Glutamatergic neuron (in vitro differentiated cells): ENCODE measurements around the gene VTI1A. TPM values are rescaled to one million over a fixed set of nuclear protein-coding genes. Genes with fewer than 3 reads are reported as not detected.

Source experiments
- DNase-seq: peaks from one replicate; pipeline ENCODE4 v3.0.0; 2022
- H3K27ac Mint-ChIP-seq: one replicate; pipeline ENCODE4 v1.8.0; 2020; ENCODE audit warnings: mild to moderate bottlenecking, mixed read lengths, inconsistent platforms; ENCODE audit not compliant: unreplicated experiment
- H3K27me3 Mint-ChIP-seq: one replicate; pipeline ENCODE4 v1.8.0; 2020; ENCODE audit warnings: mild to moderate bottlenecking, moderate library complexity, mixed read lengths, inconsistent platforms; ENCODE audit not compliant: unreplicated experiment
- H3K36me3 Mint-ChIP-seq: one replicate; pipeline ENCODE4 v1.8.0; 2020; ENCODE audit warnings: mild to moderate bottlenecking, mixed read lengths, inconsistent platforms; ENCODE audit not compliant: unreplicated experiment
- H3K4me1 Mint-ChIP-seq: one replicate; pipeline ENCODE4 v1.8.0; 2020; ENCODE audit warnings: mild to moderate bottlenecking, low read depth, mixed read lengths, inconsistent platforms; ENCODE audit not compliant: unreplicated experiment
- H3K4me3 Mint-ChIP-seq: one replicate; pipeline ENCODE4 v1.8.0; 2020; ENCODE audit warnings: mild to moderate bottlenecking, mixed read lengths, inconsistent platforms; ENCODE audit not compliant: unreplicated experiment
- H3K9me3 Mint-ChIP-seq: one replicate; pipeline ENCODE4 v1.8.0; 2020; ENCODE audit warnings: mild to moderate bottlenecking, moderate library complexity, mixed read lengths, inconsistent platforms; ENCODE audit not compliant: unreplicated experiment
- total RNA-seq: library from RNA; stranded (reverse); fragmentation: NEBNext Ultra II Directional; extraction: Animal tissue kit (Norgen Biotek cat#: 25700); gene quantifications from one replicate; pipeline ENCODE4 v1.2.1, GENCODE V29; 2021; ENCODE audit not compliant: unreplicated experiment
- TF ChIP-seq, protein P1 (sequence below): fragments of 200-600 bp; sonication (generic); IDR thresholded peaks from one replicate; pipeline ENCODE4 v1.5.0; 2021; ENCODE audit not compliant: partially characterized antibody, unreplicated experiment

The VTI1A gene
- total RNA-seq, 1 donor from 2014 or later, result 61.0 TPM

DNA sequence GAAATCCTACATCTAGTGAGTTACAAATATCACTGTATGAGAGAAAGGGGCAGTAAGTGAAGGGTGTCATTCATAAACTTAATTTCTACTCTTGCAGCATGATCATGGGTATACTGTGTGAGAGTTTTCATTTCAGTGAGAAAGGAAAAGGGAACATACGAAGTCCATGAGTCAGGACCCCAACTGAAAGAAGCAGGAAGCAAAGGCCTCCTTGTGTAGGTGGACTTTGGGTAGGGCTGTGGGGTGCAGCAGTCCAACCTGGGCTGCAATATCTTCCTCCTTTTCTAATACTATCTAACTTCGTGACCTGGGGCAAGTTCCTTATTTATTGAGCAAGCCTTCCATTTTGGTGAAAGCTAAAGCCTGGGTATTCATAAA is 254.9 kb downstream of the VTI1A start:
- peaks cover 1% of the 10 kb centered on the region for H3K9me3 Mint-ChIP-seq
- peaks cover 11% of the 10 kb centered on the region for H3K4me1 Mint-ChIP-seq
- no peaks in the 10 kb centered on the region for H3K36me3 Mint-ChIP-seq
- TF ChIP-seq, protein P1, sequence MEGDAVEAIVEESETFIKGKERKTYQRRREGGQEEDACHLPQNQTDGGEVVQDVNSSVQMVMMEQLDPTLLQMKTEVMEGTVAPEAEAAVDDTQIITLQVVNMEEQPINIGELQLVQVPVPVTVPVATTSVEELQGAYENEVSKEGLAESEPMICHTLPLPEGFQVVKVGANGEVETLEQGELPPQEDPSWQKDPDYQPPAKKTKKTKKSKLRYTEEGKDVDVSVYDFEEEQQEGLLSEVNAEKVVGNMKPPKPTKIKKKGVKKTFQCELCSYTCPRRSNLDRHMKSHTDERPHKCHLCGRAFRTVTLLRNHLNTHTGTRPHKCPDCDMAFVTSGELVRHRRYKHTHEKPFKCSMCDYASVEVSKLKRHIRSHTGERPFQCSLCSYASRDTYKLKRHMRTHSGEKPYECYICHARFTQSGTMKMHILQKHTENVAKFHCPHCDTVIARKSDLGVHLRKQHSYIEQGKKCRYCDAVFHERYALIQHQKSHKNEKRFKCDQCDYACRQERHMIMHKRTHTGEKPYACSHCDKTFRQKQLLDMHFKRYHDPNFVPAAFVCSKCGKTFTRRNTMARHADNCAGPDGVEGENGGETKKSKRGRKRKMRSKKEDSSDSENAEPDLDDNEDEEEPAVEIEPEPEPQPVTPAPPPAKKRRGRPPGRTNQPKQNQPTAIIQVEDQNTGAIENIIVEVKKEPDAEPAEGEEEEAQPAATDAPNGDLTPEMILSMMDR, result no peak
- no peak overlapping the region for H3K4me3 Mint-ChIP-seq
- H3K27ac Mint-ChIP-seq, result no peak overlapping the region
- no peaks in the 10 kb centered on the region for H3K27me3 Mint-ChIP-seq
- DNase-seq, result no peak

DNA sequence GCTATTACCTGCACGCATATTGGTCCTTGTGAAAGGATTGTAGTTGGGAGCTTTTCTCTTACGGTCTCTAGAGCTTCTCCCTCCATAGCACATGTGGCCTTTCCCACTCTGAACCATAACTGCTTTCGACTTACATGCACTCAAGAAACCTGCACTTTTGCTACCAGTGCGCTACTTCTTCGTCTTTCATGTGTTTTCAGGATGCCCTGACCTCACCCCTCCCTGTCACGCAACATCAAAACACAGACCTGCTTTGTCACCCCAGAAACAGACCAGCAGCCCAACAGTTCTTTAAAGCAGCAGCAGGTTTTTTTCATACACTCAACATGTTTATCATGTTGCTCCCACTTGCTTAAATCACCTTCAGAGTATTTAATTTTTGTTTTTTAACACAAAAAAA is 259.6 kb downstream of the VTI1A start:
- Mint-ChIP-seq H3K4me1 (peaks cover 4% of the 10 kb centered on the region), H3K36me3 (no peaks in the 10 kb centered on the region), H3K27me3 (no peaks in the 10 kb centered on the region), H3K4me3 (no peak overlapping the region), H3K27ac (no peak overlapping the region), H3K9me3 (no peaks in the 10 kb centered on the region)
- TF ChIP-seq, protein P1, result no peak
- no peak for DNase-seq

DNA sequence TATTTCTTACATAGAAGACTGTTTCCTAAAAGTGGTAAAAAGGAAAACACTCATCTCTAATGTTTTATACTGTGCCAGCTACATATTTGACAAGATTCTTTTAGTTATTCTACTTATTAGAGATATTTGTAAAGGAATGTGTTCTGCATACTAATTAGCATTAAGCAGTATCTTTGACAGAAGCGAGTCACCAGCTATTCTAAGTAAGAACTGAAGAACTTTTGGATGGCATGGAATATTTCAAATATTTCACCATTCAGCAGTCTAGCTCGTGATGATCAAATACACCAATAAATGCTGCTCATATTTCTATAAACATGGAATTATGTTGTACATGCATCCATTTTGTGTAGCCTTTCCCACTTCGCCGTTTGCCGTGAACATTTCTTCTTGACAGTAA is 261.4 kb downstream of the VTI1A start:
- DNase-seq, result no peak
- Mint-ChIP-seq H3K4me1 (peaks cover 4% of the 10 kb centered on the region), H3K4me3 (no peak overlapping the region), H3K9me3 (no peaks in the 10 kb centered on the region), H3K27me3 (no peaks in the 10 kb centered on the region), H3K36me3 (no peaks in the 10 kb centered on the region), H3K27ac (no peak overlapping the region)
- TF ChIP-seq, protein P1, result no peak

DNA sequence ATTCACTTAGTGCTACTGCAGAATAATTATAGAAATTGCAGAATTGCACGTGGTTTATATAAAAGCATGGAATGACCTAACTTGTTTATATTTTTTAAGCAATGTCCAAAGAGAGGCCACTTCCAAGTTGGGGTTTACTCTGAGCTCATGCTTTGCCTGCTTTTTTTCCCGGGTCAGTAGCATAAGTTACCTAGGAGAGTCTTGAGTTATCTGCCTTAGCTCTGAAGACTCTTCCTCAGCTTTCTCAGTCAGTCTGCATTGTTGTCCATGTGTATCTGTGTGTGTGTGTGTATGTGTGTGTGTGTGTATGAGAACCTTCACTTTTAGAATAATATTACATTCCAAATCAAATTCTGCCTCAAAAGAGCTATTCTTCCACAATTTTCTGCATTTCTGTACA is 263.5 kb downstream of the VTI1A start:
- Mint-ChIP-seq H3K27ac (no peak overlapping the region), H3K4me1 (peaks cover 4% of the 10 kb centered on the region), H3K27me3 (peaks cover 2% of the 10 kb centered on the region), H3K36me3 (no peaks in the 10 kb centered on the region), H3K9me3 (no peaks in the 10 kb centered on the region), H3K4me3 (no peak overlapping the region)
- no peak for DNase-seq
- TF ChIP-seq, protein P1, result no peak

DNA sequence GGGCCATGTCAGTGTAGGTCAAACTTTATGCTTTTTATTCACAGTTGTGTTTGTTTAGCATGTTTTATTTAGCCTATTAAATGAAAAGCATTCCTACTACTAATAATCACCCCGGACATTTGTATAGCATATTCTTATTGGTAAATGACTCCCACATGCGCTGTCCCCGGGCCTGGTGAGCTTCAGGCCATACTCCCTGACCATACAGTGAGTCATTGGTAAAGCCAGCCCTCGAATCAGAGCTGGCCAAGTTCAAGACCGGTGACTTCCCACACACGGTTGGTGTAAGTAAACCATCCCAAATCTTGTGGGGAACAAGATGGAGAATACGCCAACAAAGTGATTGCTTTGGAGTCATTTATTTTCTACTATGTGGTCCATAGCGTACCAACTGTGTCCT is 264.4 kb downstream of the VTI1A start:
- no peaks in the 10 kb centered on the region for H3K9me3 Mint-ChIP-seq
- no peak overlapping the region for H3K4me3 Mint-ChIP-seq
- peaks cover 3% of the 10 kb centered on the region for H3K4me1 Mint-ChIP-seq
- H3K36me3 Mint-ChIP-seq, result no peaks in the 10 kb centered on the region
- DNase-seq, result no peak
- peaks cover 2% of the 10 kb centered on the region for H3K27me3 Mint-ChIP-seq
- no peak overlapping the region for H3K27ac Mint-ChIP-seq
- TF ChIP-seq, protein P1, result no peak
